ENCODE results near the gene OPTC.
"Not testable (repeated sequence)": the region's sequence is repeated elsewhere in the genome, so short reads cannot be mapped to it uniquely, and the experiment has no call there.

Gene OPTC

DNA sequence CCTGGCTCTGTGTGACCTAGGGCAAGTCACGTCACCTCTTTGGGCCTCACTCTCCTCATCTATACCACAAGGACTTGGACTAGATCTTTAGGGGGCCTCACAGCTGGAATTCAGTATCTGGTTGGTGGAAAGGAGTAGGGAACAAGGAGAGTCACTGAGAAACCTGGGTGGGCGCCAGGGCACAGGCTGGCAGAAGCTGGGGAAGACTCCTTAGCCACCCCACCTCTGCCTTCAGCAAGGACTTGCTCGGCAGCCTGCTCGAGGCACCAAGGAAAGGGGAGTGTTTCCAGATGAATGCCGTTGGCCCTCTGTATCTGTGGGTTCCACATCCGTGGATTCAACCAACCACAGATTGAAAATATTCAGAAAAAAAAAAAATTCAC is 1.2 kb upstream of the OPTC start:
- no peak for DNase-seq

DNA sequence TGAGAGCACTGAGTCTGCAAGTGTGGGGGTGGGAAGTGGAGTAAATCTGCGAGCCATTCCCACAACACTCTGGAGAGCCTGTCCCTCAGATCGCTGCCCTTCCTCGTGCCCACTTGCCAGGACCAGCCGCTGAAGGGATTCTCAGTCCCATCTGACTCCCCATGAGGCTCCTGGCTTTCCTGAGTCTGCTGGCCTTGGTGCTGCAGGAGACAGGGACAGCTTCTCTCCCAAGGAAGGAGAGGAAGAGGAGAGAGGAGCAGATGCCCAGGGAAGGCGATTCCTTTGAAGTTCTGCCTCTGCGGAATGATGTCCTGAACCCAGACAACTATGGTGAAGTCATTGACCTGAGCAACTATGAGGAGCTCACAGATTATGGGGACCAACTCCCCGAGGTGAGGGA is 1.9 kb downstream of the OPTC start:
- DNase-seq = no peak

DNA sequence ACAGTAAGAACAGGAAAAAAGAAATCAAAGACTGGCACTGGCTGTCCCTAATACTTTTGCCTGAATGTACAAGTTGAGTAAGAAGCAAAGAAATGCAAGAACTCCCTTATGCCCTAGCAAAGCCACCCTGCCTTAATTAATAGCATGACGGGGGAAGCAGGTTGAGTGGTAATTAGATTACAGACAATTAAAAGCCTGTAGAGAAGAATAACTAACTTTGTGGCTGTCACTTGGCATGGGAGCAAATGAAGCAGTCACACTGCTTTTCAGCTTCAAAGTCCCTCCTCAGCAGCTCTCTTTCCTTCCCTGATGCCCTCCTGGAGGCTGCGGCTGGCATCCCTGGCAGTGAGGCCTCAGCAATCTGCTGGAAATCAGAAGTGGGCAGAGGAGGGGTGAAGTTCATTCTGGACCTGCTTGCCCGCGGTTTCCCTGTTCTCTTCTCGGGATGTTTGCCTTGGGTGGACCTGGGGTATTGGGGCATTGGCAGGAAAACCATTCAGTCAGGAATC is 3.4 kb downstream of the OPTC start:
- no peak for DNase-seq

DNA sequence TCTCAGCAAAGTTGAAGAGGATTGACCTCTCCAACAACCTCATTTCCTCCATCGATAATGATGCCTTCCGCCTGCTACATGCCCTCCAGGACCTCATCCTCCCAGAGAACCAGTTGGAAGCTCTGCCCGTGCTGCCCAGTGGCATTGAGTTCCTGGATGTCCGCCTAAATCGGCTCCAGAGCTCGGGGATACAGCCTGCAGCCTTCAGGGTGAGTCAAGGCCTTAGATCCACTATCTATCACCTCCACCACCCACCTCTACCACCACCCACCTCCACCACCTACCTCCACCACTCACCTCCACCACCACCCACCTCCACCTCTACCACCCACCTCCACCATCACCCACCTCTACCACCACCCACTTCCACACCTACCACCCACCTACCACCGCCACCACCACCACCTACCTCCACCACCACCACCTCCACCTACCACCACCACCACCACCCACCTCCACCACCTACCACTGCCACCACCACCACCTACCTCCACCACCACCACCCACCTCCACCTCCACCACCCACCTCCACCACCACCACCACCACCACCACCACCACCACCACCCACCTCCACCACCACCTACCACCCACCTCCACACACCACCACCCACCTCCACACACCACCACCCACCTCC is 5.8 kb downstream of the OPTC start:
- DNase-seq = no peak

DNA sequence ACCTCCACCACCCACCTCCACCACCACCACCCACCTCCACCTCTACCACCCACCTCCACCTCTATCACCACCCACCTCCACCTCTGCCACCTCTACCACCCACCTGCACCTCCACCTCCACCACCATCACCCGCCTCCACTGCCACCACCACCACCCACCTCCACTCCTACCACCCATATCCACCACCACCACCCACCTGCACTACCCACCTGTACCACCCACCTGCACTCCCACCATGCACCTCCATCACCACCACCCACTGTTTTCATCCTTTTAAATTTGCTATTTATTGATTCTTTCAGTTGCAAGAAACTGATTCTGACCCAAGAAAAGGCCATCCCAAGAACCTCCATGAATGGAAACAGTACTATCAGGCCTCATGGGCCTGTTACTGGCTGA is 6.3 kb downstream of the OPTC start:
- no peak for DNase-seq

DNA sequence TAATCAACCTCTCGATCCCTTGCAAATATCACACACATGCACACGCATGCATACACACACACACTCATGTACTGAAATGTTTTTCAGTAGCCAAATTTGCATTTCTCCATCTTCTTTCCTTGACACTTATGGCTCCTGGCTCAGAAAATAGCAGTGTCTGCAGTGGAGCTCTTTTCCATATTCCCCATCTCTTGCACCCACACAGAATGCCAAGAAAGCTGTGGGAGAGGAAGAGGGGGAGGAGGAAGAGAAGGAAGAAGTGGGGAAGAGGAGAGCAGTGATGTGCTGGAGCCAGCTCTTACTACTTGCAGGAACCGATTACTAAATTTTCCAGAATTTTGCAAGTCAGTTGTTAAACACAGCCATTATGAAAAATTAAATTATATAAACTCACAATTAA is 9.9 kb downstream of the OPTC start:
- DNase-seq = no peak

DNA sequence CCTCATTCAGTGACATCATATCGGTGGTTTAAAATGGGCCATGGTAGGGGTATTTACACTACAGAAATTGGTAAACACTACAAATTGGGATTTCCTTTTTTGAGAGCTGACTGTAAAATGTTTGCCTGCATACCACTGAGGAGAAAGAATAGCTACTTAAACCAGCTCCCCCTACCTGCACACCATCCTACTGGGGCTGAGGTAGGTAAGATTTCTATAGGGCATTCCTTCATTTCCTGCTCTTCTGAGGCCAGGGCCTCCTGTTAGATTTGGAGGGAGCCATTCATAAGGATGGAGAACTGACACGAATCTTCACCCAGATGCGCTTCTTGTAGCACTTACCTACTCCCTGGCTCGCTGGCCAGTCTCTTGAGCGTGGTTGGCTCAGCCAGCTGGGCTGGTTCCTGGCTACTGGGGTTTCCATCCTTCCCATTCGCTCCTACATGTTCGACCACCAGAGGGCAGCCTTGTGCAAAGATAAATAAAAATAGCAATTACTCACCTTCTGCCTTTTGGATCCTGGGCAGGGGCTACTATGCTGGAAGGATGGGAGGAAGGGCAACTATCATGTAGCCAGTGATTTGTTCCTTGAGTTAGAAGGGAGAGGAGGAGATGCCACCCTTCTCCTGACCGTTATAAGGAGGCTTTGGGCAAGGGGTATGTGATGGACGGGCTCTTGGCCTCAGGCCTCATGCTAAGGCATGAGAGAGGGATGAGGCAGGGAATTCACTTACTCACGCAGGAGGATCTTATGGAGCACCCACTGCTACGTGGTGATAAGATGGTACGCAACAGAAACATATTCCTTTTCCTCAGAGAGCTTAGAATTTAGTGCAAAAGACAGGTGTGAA is 10.7 kb downstream of the OPTC start:
- peak; percentile 70 for DNase-seq

DNA sequence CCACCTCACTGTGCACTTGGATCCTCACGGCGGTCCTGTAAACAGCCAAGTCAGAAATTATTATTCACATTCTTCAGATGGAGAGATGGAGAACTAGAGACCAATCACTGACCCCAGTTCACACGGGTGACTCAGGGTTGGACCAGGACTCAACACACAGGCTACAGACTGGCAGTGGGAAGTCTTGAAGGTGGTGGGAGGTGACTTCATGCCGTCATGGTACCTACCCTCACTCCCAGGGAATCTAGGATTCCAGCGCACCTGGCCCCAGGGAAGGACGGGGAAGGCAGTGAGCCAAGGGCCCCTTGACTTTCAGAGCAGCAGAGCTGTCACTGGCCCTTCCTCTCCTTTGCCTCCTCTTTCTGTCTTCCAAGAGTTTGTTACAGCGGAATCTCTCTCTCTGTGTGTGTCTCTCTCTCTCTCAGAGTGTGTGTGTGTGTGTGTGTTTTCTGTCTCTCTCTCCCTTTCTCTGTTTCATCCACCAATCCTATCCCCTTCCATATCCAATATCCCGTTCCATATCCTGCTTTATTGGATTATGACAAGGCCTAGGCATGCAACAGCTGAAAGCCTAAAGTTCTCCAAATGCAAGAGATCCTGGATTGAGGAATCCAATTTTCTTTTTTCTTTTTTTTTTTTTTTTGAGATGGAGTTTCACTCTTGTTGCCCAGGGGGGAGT is 11.7 kb downstream of the OPTC start:
- no peak for DNase-seq

DNA sequence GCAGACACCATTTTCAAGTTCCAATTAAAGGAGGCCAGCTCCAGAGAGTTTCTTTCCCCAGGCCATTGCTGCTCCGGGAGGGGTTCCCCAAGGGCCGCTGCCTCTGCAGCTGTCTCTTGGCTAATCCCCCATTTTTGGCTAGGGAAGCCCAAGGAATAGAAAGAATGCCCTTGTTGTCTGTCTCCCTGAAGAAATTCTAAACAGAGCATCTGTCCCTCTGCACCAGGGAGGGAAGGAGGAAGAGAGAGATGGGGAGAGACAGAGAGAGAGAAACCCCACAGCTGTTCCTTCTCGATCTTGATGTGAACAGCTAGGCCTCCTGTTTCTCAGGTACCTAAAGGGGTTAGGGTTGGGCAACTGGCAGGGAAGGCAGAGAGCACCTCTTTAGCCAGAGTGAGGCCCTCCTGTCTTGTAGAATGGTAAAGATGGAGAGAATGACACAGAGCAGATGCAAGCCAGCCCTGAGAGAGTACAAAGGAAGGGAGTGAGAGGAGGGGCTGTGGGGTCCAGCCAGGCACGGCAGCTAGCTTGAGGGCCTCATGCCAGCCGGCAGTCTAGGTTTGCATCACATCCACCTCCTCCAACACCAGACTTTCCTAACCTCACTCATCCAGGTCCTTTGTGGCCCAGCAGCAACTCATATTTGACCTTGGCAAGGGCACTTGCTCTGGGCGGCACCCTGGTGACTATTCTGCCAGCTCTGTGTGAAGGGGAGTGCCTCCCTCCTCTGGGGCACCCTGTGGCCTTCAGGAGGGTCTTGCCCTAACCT is 13.1 kb downstream of the OPTC start:
- no peak for DNase-seq

DNA sequence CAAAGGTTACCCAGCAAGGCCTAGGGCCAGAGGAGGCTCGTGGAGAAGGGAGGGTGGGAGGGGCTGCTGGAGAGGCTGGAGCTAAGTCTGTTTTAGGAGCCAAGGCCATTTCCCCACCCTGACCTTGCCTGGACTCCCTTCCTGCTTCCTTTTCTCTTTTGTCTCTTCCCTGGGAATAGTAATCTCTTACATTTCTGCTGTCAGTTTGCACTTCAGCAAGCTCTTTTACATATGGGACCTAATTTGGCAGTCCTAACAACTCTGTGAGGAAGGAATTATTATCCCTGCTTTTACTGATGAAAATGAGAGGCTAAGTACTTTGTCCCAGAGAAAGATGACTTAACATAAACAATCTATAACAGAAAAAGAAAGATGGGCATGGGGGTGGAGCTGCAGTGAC is 13.8 kb downstream of the OPTC start:
- DNase-seq = no peak

DNA sequence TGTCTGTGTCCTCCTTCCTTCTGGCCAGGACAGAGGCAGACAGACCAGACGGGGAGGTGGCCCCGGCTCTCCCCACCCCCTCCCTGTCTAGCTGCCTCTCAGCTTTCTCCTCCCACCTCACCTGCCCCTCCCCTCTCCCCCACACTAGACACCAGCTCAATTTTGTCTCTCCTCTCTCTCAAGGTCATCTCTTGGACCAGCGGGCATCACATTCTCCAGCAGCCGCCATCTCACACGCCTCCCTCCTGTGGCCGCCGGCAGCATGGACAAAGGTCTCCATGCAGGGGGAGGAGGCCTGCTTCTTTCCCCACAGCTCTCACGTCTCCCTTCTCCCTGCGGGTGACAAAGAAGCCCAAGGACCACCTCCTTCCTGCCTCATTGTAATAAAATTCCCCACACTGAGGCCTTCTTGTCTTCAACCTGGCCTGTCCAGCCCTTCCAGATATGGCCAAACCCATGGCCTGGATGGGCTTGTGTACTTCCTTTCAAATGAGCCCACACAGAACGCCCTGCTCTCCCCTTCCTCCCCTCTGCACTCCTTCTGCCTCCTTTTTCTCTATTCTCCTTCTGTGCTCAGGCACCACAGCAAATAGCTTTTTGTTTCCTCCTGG is 14.6 kb downstream of the OPTC start:
- no peak for DNase-seq

DNA sequence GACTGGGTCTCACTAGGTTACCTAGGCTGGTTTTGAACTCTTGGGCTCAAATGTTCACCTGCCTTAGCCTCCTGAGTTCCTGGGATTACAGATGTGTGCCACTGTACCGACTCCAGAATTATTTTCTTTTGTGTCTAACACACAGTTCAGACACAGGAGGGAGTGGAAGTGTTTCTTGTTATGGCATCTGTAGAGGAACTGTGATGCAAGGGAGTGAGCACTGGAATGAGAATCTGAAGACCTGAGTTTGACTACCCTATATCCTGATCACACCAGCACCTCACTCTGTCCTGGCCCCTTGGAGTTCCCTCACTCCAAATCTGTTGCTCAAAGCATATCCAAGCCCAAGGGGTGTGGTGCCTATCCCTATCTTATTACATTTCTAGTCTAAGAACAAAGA is 15.2 kb downstream of the OPTC start:
- no peak for DNase-seq

DNA sequence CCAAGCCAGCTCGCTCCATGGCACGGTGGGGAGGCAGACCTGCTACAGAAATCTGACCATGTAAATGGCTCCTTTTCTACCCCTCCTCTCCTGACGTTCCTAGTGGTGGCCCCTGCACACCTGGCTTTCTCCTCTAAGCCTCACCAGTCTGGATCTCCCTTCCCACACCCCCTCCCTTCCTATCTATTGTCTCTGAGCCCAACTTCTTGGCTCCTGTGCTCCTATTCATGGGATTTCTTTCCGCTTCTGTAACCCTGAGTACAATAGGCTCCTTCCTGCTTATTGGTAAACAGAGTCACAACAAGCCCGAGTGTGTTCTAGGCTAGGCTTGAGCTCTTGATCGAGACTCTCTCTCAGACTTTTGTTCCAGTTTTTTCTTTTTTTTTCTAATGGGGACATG is 17.6 kb downstream of the OPTC start:
- DNase-seq = no peak

DNA sequence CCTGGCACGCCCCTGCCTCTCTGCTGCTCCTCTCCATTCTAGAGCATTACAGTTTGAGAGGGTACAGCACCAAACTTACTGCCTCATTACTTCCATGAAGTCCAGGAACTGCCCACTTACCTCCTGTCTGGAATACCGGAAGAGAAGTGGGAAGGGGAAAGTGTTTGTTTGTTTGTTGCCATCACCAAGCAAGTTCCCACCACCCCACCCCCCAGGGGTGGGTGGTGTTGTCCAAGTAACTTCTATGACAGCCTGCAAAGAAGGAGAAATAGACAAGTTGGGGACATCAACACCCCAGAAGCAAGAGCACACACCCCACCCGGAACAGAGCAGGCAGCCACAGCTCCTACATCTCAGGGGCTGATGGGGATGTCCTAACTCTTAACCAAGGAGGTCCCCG is 18.0 kb downstream of the OPTC start:
- DNase-seq = no peak

DNA sequence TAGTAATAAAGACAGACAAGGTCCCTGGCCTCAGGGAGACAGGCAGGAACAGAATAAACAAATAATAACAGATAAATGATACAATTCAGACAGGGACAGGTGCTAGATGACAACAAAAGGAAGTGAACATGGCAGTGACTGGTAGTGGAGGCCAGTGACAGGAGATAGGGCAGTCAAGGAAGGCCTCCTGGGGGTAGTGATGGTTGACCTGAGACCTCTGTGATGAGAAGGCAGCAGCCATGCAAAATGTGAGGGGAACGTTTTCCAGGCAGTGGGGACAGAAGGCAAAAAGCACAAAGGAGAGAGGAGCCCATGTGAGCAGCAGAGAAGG is 18.5 kb downstream of the OPTC start:
- no peak for DNase-seq

DNA sequence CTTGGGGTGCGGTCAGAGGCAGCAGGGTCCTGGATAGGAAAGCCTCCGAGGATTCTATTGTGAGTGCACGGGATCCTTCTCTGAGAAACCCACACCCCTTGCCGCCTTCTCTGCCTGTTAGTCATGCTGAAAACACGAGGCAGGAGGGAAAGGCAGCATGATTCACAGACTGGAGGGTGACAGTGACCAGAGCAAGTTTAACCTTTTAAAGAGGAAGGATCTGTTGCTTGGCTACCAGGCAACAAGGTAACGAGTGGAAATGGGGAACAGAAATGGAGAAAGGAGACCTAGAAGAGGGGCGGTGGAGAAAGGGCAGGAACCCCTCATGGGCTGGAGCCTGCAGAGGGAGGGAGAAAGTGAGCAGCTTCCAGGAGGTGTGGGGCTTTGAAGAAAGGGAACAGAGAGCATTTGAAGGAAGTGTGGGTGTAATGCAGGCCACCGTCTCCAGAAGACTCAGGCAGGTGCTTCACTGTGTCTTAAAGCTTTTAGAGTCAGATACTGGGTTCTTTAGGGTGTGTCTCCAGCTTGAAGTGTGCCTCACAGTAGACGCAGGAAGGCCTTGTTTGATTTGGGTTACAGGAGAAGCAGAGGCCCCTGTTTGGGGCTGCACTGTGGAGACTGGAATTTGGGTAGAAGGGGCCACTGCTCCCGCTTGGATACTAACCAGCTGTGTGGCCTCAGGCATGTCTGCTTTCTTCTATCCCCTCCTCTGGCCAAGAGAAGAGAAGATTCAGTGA is 19.1 kb downstream of the OPTC start:
- DNase-seq = no peak

DNA sequence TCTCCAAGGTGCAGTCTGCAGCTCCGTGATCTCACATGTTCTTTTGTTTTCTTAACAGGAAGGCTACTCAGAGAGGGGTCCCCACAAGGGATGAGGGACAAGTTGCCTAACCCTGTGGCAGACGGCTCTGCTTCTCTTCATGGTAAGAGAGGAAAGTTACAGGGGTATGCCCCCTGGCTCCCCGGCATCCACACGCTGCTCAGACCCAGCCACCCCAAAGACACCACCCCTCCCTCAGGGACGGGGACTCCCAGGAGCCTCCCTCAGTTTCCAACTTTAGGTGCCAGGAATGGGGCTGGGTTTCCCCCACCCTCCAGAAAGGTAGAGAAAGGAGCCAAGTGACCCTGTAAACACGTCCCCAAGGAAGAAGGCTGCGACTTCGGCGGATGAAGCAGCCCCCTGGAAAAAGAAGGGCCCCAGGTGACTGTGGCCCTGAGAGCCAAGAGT is 19.7 kb downstream of the OPTC start:
- no peak for DNase-seq

DNA sequence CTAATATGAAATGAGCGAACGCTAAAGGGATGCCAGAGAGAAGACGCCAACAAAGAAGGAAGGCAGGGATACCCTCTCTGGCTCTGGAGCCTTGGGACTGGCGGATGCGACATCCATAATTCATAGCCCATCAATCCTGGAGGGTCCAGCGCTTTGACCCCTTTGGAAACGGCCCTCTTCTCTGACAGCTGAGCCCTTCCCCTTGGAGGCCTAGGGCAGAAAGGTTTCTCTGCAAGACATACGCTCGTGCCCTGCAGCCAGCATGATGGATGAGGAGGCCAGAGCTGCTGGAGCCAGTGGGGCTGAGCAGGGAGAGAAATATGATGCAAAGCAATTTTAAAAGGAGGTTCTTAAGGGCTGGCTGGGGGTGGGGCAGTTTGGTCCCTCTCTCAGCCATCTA is 22.2 kb downstream of the OPTC start:
- no peak for DNase-seq

DNA sequence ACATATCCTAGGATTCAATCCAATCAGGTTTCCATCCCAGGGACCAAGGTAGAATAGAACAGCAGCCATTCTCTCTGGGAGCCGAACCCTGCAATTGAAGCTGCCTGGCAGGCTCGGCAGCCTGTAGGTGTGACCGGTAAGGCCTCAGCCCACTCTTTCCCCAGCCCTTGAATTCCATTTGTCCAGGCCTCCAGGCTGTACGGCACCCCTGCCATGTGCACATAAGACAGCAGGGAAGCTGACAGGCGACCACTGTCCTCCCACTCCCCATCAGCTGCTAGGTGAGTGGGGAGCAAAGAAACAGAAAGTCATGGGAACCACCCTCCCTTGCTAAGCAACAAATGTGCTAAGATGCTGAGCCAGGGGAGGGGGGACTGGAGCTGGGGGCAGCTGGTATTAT is 23.0 kb downstream of the OPTC start:
- no peak for DNase-seq

DNA sequence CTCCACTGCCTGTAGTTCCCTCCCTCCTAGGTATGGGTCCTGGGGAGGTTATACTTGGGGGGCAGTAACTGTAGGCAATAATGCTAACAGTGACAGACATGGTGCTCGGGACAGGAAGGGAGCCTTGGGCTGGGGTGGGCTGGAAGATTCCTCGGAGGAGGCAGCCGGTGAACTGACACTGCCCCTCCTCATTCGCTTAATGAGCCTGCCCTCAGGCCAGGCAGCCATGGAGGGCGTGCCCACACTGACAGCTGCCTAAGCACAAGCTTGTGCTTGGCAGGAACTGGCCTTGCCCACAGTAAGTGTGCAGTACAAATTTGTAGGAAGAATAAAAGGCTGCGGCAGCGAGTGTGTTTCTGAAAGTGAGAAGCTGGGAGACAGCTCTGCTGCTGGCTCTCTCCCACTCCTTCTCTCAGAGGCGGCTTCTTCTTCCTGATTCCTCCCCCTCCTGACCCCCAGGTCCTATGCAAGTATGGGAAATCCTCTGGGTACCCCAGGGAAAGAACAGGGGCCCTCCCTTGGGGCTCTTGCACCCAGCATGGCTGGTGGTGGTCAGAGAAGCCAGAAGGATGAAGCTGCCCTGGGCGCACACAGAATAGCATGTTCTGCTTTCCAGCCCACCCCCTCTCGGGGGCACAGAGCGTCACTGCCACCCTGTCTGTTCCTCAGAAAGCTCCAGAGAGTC is 23.6 kb downstream of the OPTC start:
- DNase-seq = no peak

DNA sequence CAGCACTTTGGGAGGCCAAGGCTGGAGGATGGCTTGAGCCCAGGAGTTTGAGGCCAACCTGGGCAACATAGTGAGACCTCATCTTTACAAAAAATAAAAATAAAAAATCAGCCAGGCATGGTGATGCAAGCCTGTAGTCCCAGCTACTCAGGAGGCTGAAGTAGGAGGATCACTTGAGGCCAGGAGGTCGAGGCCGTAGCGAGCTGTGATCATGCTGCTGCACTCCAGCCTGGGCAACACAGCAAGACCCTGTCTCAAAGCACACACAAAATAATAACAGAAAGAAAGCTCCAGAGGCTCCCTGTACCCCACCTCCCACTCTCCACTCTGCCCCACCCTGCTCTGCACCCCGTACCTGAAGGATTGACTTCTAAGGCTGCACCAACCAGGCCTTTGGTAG is 24.2 kb downstream of the OPTC start:
- DNase-seq = not testable (repeated sequence)

DNA sequence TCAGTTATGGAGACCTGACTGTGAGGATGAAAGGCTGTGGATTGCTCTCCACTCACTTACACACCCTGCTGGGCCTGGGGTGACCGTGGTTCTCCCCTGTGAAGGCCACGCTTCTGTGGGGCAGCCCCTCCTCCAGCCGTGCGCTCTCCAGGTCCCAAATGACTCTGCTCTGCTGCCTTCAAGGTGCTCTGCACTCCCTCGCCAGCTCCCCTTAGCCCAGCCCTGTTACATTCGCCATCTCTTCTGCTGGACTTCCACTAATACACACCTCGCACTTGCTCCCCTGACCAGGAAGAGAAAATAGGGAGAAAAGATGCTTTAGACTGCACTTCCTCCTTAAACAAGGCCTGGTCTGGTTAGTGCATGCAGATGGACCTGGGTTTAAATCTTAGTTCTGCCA is 24.6 kb downstream of the OPTC start:
- DNase-seq = no peak

Measured in COR-L47 (cell line).